Lower leg skin (tissue), 4 donors: Measurements from ENCODE around the gene GRAMD4. TPM values are rescaled to one million over a fixed set of nuclear protein-coding genes. Genes with fewer than 3 reads are reported as not detected.
A peak's percentile ranks its signal among the peaks of the same experiment; 100 is the strongest.

Source experiments
- DNase-seq, 2 donors: peaks; one replicate each; pipeline ENCODE4 v3.0.0-alpha.2; 2019; ENCODE audit warnings: low spot score in 2 of 2
- H3K4me3 ChIP-seq: fragments of 200-600 bp; sonication (generic); 2 replicates; pipeline ENCODE4 v1.5.1; 2017; ENCODE audit warnings: mild to moderate bottlenecking, low read depth; ENCODE audit not compliant: poor library complexity, severe bottlenecking
- CTCF ChIP-seq, 3 donors: fragments of 450-650 bp; IDR thresholded peaks; one replicate each; pipeline ENCODE4 v1.5.1; 2016; ENCODE audit warnings: antibody characterized with exemption in 3 of 3, mild to moderate bottlenecking in 3 of 3, moderate library complexity in 2 of 3
- POLR2A ChIP-seq, 2 donors: fragments of 450-650 bp; IDR thresholded peaks; one replicate each; pipeline ENCODE4 v1.6.1; 2016 to 2017; ENCODE audit warnings: antibody characterized with exemption in 2 of 2, mild to moderate bottlenecking in 1 of 2, moderate library complexity in 1 of 2
- WGBS, 2 donors: methylation state at CpG; one replicate each; pipeline ENCODE4 v1.1.5; 2018; 5-methylcytosine and 5-hydroxymethylcytosine counted together
- intact Hi-C: fragments of 100-400 bp; cut with DNase I; formaldehyde crosslinking; loops from one replicate; pipeline ENCODE4 v1.15.0; 2023; ENCODE audit warnings: low total_unique reads
- total RNA-seq, 4 donors: library from RNA; depleted of rRNA; stranded (reverse); fragments of >200 nt; gene quantifications; one replicate each; pipeline ENCODE4 v1.1.0, GENCODE V29; 2016

The GRAMD4 gene
- total RNA-seq, 4 donors from 2014 or later, result 78.7 to 136 (median 117) TPM

GRCh38 chr22:46600273-46600796 lies 19.9 kb upstream of the GRAMD4 start:
- DNase-seq, result no peak
- H3K4me3 ChIP-seq, result no peak overlapping the region
- intact Hi-C loops, result no loop called here
- 87 to 94% methylated on average over 15 of the region's 15 CpGs for WGBS, 2 donors
- TF ChIP-seq POLR2A (IDR thresholded peaks at IDR 0.05), result no peak
- TF ChIP-seq CTCF (IDR thresholded peaks at IDR 0.05), result no peak

- no peak for DNase-seq
- WGBS, 2 donors, result 86 to 90% methylated on average over 15 of the region's 15 CpGs
- intact Hi-C loops, result no loop called here
- TF ChIP-seq POLR2A (IDR thresholded peaks at IDR 0.05), result no peak
- no peak for TF ChIP-seq CTCF (IDR thresholded peaks at IDR 0.05)
- no peak overlapping the region for H3K4me3 ChIP-seq
These were observed 18.2 kb upstream of the GRAMD4 start for GRCh38 chr22:46602025-46602424.

- H3K4me3 ChIP-seq, result no peak overlapping the region
- TF ChIP-seq POLR2A (IDR thresholded peaks at IDR 0.05), result no peak
- no peak for TF ChIP-seq CTCF (IDR thresholded peaks at IDR 0.05)
- intact Hi-C loops, result no loop called here
- DNase-seq, result peak in 1 of 2 donors; percentile 74
- 67 to 71% methylated on average over 8 of the region's 8 CpGs for WGBS, 2 donors
These were observed 15.9 kb upstream of the GRAMD4 start for GRCh38 chr22:46604306-46604690.

- TF ChIP-seq POLR2A (IDR thresholded peaks at IDR 0.05), result no peak
- no peak for TF ChIP-seq CTCF (IDR thresholded peaks at IDR 0.05)
- DNase-seq, result no peak
- intact Hi-C loops, result loop anchor here (5.0 kb wide), 1 partner anchor 1847 kb away; no protein-coding TSS in a partner anchor
- 95 to 97% methylated on average over 6 of the region's 6 CpGs for WGBS, 2 donors
- no peak overlapping the region for H3K4me3 ChIP-seq
These were observed 15.1 kb upstream of the GRAMD4 start for GRCh38 chr22:46605117-46605516.

- intact Hi-C loops, result loop anchor here (5.0 kb wide), 1 partner anchor 1845 kb away; no protein-coding TSS in a partner anchor
- DNase-seq, result no peak
- TF ChIP-seq CTCF (IDR thresholded peaks at IDR 0.05) (no peak), POLR2A (IDR thresholded peaks at IDR 0.05) (no peak)
- no peak overlapping the region for H3K4me3 ChIP-seq
- WGBS, 2 donors, result 57 to 74% methylated on average over 9 of the region's 9 CpGs
These were observed 13.3 kb upstream of the GRAMD4 start for GRCh38 chr22:46606886-46607285.
